Activated CD4-positive, alpha-beta T cell treated with anti-CD3 and anti-CD28 coated beads, Interleukin-2, Interleukin-4, amounts not matched to agents 100 ng/mL and 50 ng/mL, durations not matched to agents 16 hours and 8 hours (primary cell): ENCODE measurements around the gene CD4.
"Not testable (repeated sequence)": the region's sequence is repeated elsewhere in the genome, so short reads cannot be mapped to it uniquely, and the experiment has no call there.

Experiments
- DNase-seq: peaks from one replicate; pipeline ENCODE4 v3.0.0-alpha.2; 2020; ENCODE audit warnings: low spot score

The CD4 gene

DNA sequence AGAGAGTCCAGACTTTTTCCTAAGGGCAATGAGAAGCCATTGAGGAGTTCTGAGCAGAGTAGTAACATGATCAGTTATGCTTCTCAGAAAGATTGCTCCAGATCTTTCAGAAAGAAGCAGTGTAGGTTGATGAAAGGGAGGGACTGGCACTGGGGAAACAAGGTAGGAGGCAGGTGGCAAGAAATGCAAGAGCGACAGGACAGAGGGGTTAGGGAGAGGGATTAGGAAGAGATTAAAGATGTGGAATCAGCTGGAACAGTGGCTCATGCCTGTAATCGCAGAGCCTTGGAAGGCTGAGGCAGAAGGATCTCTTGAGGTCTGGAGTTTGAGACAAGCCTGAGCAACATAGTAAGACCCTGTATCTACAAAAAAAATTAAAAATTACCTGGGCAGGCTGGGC is 58.3 kb downstream of the CD4 start:
- DNase-seq, result no peak

DNA sequence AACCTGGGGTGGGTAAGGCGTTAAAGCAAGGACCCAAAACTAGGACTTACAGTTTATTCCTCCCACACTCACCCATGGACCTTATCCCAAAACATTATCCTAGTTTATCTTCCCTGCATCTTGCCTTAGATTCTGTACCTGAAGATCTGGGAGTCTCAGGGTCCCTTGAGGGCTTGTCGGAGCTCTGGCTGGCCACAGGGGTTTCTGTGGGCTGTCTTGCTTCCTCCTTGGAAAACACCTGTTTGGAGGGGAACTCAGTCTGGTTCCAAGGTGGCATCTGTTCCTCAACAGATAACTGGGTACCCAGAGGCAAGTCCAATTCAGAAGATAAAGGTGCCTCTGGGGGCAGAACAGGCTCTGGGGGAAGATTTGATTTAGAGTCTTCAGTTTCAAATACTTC is 60.1 kb downstream of the CD4 start:
- DNase-seq, result no peak

DNA sequence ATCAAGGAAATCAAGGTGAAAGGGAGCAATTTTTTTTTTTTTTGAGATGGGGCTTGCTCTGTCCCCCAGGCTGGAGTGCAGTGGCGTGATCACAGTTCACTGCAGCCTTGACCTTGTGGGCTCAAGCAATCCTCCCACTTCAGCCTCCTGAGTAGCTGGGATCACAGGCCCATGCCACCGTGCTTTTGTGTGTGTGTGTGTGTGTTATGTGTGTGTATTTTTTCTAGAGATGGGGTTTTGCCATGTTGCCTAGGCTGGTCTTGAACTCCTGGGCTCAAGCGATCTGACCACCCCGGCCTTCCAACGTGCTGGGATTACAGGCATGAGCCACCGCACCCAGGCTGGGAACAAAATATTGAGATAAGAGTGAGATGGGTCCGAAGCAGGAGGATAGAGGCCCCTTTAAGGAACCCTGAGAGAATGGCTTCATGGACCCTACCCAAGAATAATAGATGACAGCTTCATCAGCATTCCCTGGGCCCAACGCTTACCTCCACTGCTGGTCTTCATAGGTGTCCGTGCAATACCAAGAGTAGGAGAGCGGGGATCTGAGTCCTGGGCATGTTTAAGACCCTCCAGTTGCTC is 60.7 kb downstream of the CD4 start:
- no peak for DNase-seq

DNA sequence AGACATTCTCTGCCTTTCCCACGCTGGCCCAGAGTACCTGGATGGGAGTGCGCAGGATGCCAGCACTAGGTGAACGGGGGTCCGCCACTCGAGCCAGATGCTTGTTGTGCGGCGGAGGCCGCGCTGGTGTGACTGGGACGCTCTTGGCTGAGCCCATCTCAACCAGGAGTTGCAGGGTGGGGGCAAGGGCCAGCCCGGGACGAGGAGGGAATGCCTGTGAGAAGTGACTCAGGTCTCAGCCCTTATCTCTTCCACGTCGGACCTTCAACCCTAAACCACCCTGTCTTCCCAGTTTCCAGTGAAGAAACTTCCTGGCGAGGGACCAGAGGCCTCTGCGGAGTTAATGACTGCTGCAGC is 61.4 kb downstream of the CD4 start:
- DNase-seq, result no peak

DNA sequence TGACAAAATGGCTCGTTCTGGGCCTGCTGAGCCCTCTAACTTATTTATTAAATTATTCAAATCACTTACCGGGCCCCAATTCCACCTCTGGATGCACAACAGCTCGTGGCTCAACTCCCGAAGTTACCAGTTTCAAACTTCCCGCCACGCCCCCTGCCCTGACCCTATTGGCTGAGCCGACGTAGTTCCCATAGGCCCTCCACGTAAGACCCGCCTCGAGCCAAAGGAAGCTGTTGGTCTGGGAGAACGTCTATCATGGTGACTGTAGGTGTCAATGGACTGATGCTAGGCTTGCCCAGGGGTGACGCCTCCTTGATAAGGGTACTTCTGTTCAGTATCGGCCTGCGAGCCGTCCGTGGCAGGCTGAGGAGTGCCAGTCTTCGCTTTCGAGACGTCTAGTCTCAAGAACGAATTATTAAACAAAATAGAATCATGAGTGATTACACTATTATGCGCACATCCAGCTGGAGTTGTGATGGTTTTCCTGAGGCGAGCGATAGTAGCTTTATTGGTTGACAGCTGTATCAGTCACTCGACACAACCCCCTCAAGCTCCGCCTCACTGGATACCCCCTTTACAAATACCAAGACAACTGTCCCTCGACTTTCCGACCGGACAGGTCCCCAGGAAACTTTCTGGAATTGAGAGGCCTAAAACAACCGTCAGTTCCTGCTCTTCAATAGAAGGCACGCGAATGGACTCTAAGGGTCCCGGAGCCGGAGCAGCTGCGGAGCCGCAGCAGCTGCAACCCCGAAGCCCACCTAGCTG is 62.0 kb downstream of the CD4 start, which contains the start of gene CDCA3:
Gene CDCA3, minus strand, starts transcription at position 134 of the 768 bp plus-strand sequence. CDS start 334 bp downstream, outside the sequence.
- peak; percentile 98 for DNase-seq

DNA sequence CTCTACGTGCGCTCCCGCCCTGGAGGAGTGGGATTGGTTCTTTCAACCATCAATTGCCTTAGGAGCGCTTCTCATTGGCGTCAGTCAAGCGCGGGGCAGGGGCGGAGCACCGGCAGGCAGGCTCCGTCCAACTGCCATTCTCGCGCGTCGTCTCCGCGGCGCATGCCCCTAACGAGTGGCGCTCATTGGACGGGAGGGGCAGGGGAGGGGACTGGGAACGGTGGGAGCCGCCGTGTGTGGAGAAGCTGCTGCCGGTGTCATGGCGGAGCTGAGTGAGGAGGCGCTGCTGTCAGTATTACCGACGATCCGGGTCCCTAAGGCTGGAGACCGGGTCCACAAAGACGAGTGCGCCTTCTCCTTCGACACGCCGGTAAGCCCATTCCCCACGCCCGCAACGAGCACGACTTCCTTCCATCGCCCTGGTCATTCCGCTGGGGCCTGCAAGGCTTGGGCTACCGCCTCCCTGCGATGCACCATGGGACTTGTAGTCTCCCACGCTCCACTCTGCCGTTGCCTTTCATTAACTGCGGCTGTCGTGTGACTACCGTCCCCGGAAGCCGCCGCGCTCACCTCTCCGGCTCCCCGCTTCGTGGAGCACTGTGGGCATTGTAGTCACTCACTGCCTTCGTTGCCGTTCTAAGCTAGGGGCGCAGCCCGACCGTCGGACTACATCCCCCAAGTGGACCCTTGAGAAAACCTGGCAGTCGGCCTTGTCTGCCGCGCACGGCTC is 62.8 kb downstream of the CD4 start, which contains the start of gene USP5:
Gene USP5, plus strand, starts transcription at position 230 of the 730 bp plus-strand sequence. Its CDS starts 30 bp downstream, at position 260.
- DNase-seq, result peak; percentile 99

DNA sequence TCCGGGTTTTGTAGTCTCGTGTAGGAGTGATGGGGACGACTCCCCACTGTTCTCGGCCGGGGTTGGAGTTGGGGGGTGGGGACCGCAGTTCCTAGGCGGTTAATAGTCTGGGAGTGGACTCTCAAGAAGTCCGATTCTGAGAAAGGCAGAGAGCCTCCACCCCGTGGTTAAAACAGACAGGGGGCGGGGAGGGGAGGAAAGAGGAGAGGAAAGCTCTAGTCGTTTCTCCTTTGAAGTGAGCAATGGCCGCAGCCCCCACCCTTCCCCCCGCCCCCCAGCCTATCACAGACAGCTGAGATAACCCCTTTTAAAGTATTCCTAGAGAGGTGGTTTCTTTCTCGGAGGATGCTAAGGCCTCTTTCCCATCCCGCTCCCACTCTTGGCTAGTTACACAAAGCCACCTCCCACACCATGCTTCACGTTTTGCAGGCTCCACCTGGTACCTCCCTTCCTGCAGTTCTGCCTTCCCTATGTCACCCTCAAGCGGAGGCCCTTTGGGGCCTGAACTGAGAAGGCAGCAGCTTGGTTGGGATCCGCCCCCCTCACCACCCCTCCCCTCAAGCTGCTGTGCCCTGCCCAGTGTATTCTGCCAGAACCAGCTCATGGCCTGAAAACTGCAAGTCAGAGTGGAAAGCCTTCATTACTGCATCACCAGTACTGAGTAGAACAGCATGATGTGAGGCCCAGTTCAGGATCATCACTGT is 63.5 kb downstream of the CD4 start:
- DNase-seq, result peak; percentile 77

DNA sequence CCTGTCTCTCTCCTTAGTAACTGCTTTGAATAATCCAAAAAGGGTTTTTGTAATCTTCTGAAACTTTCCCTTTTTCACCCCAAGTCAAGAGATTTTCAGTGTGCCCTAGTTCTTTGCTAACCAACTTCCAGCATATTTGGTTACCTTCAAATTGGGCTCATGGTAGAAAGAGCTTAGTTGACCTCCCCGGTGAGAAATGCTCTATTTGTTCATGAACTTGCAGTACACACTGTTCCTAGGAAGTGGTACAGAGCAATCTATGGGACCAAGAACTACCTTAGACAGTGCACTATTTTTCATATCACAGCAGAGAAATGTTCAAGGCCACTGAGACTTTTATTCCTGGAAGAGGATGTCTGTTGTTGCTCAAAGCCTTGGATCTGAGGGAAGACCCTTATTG is 64.3 kb downstream of the CD4 start:
- no peak for DNase-seq

DNA sequence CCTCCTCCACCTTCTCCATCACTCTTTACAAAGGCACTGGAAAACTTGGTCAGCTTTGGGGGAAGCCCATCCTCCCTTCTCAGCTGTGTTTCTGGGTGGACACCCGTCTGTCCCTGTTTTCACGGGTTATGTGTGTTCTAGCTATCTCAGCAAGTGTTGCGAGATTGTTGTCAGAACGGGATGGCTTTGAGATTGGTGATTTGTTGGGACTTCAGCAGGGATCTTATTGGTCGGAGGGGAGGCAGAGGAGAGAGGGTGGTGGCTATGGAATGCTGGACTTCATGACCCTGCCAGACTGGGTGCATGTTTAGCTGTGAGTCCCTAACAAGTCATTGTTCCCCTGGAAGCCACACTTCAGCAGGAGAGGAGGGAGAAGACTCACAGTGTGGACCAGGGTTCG is 64.7 kb downstream of the CD4 start:
- DNase-seq, result no peak

DNA sequence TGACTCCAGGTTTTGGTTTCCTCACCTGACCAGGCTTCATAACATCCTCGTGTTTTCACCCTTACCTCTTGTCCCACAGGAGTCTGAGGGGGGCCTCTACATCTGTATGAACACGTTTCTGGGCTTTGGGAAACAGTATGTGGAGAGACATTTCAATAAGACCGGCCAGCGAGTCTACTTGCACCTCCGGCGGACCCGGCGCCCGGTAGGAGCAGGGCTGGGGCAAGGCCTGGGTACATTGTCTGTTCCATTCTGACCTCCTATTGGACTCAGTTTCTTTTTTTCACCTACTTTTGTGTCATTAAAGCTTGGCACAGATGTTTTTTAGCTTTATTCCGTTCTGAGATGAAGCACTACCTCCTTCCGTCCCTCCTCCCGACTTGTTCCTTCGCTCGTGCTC is 66.0 kb downstream of the CD4 start:
- no peak for DNase-seq

DNA sequence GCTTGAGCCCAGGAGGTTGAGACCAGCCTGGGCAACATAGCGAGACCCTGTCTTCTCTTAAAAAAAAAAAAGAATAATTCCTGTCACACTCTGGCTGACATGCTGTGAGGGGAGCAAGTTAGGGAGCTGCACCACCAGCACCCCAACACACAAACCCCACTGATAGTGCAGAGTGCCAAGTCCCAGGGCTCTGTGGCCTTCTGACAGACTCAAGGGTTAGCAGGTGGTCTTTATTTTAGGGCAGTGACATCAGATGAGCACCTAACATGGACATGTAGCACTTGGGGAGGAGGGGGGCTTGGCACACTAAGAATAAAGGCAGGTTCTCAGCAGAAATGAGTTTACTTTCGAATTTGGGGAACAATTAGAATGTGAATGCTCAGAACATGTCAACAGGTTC is 69.5 kb downstream of the CD4 start:
- no peak for DNase-seq

DNA sequence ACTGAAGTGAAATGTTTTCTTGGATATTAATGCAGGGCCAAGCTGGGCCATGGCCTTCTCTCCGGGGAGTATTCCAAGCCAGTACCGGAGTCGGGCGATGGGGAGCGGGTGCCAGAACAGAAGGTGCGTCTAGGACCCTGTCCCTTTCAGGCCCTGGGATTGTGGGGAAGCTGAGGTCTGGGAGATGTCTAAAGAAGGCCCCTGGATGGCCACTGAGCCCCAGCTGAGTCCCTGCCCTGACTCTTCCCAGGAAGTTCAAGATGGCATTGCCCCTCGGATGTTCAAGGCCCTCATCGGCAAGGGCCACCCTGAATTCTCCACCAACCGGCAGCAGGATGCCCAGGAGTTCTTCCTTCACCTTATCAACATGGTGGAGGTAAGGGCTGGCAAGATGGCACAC is 70.8 kb downstream of the CD4 start:
- DNase-seq, result no peak

DNA sequence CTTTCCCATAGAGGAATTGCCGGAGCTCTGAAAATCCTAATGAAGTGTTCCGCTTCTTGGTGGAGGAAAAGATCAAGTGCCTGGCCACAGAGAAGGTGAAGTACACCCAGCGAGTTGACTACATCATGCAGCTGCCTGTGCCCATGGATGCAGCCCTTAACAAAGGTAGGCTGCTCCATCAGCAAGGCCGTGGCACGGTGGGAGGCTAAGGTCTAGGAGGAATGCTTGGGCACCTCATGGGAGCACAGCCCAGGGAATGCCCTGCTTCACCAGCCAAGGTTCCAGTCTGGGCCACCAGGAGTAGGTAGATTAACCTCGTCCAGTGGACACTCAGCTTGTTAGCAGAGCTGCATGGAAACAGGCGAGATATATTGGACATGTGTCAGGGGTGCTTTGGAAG is 71.6 kb downstream of the CD4 start:
- no peak for DNase-seq

DNA sequence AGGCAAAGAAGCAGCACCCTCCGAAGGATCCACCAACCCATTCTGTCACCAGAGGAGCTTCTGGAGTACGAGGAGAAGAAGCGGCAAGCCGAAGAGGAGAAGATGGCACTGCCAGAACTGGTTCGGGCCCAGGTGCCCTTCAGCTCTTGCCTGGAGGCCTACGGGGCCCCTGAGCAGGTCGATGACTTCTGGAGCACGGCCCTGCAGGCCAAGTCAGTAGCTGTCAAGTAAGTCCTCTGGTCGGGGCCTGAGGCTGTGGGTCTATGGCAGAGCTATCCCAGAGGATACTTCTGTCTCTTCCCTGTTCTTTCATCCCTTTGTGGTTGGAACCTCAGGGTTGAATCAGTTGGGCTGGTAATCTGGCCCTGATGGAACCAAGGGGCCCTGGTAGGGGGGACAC is 72.1 kb downstream of the CD4 start:
- DNase-seq, result no peak

DNA sequence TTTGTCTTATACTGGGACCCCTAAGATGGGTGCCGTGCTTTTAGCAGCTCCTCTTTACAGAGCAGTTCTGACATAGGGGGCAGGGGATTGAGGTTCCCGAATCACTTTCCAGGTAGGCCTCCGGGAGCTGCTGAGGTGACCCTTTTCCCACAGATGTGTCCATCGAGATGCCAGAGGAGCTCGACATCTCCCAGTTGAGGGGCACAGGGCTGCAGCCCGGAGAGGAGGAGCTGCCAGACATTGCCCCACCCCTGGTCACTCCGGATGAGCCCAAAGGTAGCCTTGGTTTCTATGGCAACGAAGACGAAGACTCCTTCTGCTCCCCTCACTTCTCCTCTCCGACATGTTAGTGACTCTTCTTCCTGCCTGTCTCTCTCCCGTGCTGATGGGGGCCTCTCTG is 73.7 kb downstream of the CD4 start:
- DNase-seq, result no peak

DNA sequence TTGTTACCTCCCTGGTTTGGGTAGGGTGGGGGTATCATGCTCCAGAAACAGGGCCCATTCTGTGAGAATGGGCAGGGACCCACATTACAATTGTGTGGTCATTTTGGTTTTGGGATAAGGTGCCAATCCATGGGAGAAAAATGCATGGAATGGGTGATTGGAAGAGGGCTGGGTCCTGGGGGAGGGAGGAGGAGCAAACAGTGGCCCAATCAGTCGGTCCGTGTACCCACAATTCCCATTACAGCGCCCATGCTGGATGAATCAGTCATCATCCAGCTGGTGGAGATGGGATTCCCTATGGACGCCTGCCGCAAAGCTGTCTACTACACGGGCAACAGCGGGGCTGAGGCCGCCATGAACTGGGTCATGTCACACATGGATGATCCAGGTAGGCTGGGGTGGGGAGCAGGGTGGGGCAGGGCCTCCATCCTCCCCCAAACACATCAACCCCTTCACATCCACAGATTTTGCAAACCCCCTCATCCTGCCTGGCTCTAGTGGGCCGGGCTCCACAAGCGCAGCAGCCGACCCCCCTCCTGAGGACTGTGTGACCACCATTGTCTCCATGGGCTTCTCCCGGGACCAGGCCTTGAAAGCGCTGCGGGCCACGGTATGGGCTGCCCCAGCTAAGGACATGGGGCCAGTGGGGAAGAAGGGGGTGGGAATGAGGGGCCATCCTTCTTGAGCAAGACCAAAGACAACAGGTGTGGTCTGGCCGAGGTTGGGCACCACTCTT is 74.4 kb downstream of the CD4 start:
- no peak for DNase-seq

DNA sequence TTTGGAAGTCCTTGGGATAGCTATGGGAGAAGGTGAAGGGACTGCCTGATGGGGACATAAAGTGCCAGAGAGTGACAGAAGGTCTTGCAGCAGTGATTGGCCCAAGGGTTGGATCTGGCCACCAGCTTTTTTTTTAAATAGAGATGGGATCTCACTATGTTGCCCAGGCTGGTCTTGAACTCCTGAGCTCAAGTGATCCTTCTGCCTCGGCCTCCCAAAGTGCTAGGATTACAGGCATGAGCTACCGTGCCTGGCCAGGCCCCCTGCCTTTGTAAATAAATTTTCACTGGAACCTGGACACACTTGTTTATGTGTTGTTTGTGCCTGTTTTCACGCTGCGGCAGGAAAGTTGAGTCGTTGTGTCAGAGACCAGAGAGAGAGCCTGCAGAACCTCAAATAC is 76.0 kb downstream of the CD4 start:
- not testable (repeated sequence) for DNase-seq

DNA sequence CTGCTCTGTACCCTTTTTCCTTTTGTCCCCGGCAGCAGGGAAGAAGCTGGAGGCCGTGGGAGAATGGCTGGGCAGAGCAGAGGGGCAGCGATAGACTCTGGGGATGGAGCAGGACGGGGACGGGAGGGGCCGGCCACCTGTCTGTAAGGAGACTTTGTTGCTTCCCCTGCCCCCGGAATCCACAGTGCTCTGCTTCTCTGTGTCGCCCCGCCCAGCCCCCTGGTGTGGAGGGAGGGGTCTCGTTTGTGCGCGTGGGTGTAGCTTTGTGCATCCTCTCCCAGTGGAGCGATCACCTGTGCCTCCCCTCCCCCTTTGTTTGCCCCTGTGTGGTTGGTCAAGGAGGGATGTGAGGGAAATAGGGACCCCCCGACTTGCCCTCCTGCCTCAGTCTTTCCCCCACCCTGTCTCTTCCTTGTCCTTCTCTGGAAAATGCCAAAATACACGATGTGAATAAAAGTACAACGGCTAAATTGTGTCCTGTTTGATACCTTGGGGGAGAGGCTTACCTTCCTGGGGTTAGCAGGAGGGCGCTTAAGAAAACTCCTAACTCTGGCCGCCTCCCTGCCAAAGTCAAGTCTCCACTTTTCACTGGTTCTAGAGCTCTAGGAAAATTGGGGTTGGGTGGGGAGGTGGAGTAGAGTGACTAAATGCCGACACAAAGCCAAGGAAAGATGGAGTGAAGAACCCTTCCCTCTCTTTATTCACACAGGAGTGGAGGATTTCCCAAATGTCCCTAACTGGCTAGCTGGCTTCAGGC is 77.0 kb downstream of the CD4 start:
- DNase-seq, result no peak

DNA sequence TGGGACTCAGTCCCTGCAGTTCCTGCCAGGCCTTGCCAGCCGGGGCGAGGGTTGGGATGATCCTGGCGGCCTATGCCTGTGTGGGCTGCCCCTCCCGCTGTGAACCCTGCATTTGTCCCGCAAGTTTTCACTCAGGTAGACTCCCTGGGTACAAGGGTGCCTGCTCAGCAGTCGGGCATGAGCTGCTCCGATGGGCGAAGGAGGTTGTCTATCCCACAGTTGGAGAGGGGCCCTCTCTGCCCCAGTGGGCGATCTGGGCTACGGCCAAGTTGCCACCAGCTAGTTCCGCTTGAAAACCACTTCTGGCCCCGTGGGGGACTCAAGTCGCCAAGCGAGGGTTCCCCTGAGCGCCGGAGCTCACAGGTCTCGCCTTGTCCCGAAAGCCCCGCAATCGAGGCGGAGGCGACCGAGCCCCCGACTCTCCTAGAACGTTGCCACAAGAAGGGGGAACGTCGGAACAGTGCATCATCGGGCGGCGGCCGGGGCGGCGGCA is 77.6 kb downstream of the CD4 start:
- no peak for DNase-seq

DNA sequence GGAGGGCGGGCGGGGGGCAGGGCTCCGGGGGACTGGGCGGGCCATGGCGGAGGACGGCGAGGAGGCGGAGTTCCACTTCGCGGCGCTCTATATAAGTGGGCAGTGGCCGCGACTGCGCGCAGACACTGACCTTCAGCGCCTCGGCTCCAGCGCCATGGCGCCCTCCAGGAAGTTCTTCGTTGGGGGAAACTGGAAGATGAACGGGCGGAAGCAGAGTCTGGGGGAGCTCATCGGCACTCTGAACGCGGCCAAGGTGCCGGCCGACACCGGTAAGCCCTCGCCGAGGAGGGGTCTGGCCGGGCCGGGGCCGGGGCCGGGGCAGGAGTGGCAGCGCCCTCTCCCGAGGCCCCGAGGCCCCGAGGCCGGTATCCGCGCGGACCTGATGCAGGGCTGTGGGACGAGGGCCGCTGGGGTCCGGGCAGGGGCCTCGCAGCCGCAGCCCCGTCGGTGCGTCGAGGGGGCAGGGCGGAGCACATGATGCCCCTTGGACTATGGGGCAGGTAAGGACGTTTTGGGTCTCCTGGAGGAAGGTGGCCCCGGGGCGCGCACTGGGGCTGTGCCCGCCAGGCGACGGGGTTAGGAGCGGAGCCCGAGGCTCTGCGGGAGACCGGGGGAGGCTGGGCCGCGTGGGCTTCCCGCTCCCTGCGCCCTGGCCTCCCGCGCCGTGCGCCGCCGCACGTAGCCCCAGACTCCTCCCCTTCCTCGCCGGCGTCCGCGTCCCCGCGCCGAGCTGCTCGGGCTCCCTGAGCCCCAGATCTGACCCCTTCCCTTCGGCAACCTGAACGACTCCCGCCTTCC is 78.3 kb downstream of the CD4 start, which contains the start of gene TPI1:
Gene TPI1, plus strand, starts transcription at position 119 of the 798 bp plus-strand sequence. Its CDS starts 36 bp downstream, at position 155.
- peak; percentile 88 for DNase-seq
